Testis (tissue), 3 donors: Measurements from ENCODE around the gene CACNG6. TPM values are rescaled to one million over a fixed set of nuclear protein-coding genes. Genes with fewer than 3 reads are reported as not detected.
"Not testable (repeated sequence)": the region's sequence is repeated elsewhere in the genome, so short reads cannot be mapped to it uniquely, and the experiment has no call there.

Source experiments
- DNase-seq: peaks from one replicate; pipeline ENCODE4 v3.0.0-alpha.2; 2019
- H3K27ac ChIP-seq, 2 donors: fragments of 200-600 bp; sonication (generic); one replicate each; pipeline ENCODE4 v1.5.1; 2019
- H3K27me3 ChIP-seq: fragments of 200-600 bp; sonication (generic); one replicate; pipeline ENCODE4 v1.5.1; 2019
- H3K36me3 ChIP-seq: fragments of 200-600 bp; sonication (generic); one replicate; pipeline ENCODE4 v1.5.1; 2017; ENCODE audit warnings: low read depth; ENCODE audit errors: missing control alignments
- H3K4me1 ChIP-seq: fragments of 200-600 bp; sonication (generic); one replicate; pipeline ENCODE4 v1.5.1; 2019
- H3K4me3 ChIP-seq, 2 donors: fragments of 200-600 bp; sonication (generic); one replicate each; pipeline ENCODE4 v1.5.1; 2017 to 2019
- H3K9me3 ChIP-seq: fragments of 200-600 bp; sonication (generic); one replicate; pipeline ENCODE4 v1.5.1; 2017
- POLR2A ChIP-seq: fragments of 450-650 bp; IDR thresholded peaks from one replicate; pipeline ENCODE4 v1.6.1; 2017; ENCODE audit warnings: antibody characterized with exemption, mild to moderate bottlenecking, moderate library complexity
- WGBS, 2 donors: methylation state at CpG; one replicate each; pipeline ENCODE4 v1.1.5; 2018; 5-methylcytosine and 5-hydroxymethylcytosine counted together
- intact Hi-C: fragments of 100-400 bp; cut with DNase I; formaldehyde crosslinking; loops from one replicate; pipeline ENCODE4 v1.15.1; 2023; ENCODE audit warnings: low total_unique reads
- polyA plus RNA-seq: library from polyadenylated mRNA; stranded (reverse); fragments of 350-450 nt; fragmentation: Illumina TruSeq; extraction: RNeasy Lipid Tissue Mini Kit (QIAGEN cat#74804); gene quantifications from one replicate; pipeline ENCODE4 v1.2.3, GENCODE V29; 2014; ENCODE audit warnings: low read depth, low replicate concordance; ENCODE audit not compliant: insufficient read depth
- total RNA-seq, 2 donors: library from RNA; depleted of rRNA; stranded (reverse); fragments of >200 nt; gene quantifications; one replicate each; pipeline ENCODE4 v1.2.3, GENCODE V29; 2016
- TF ChIP-seq, protein P1 (sequence below), 3 experiments: fragments of 450-650 bp in 2 of 3; fragments of 200-600 bp in 1 of 3; sonication (generic) in 1 of 3; IDR thresholded peaks; one replicate each; pipeline ENCODE4 v1.5.1; 2016 to 2019; ENCODE audit warnings: antibody characterized with exemption in 3 of 3, mild to moderate bottlenecking in 2 of 3, moderate library complexity in 1 of 3

The CACNG6 gene
- total and polyA plus RNA-seq, 3 donors from 2014 or later = 2.1 to 5.5 (median 5.3) TPM

DNA sequence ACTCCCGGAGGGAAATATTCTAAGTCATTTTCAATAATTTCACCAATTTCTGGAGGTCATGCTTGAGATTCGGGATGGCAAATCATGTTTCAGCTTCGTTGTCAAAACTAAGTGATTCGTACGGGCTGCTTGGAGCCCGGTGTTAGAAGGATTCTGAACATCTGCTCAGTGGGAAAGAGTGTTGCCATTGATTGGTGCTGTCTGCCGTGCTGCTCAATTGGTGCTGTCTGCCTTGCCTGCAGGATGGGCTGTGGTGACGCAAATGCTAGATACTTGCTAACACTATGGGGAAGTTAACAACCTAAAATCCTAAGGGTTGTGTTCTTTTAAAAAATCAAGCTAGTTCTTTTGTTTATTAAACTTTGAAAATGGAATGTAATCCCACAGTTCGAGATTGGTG is 46.0 kb upstream of the CACNG6 start:
- intact Hi-C loops = no loop called here
- 57 to 58% methylated on average over 9 of the region's 9 CpGs for WGBS, 2 donors
- Histone ChIP-seq H3K27me3 (no peaks in the 10 kb centered on the region), H3K36me3 (no peaks in the 10 kb centered on the region), H3K4me1 (no peaks in the 10 kb centered on the region), H3K4me3 (no peak overlapping the region), H3K27ac (no peak overlapping the region), H3K9me3 (no peaks in the 10 kb centered on the region)
- no peak for DNase-seq
- TF ChIP-seq, protein P1, sequence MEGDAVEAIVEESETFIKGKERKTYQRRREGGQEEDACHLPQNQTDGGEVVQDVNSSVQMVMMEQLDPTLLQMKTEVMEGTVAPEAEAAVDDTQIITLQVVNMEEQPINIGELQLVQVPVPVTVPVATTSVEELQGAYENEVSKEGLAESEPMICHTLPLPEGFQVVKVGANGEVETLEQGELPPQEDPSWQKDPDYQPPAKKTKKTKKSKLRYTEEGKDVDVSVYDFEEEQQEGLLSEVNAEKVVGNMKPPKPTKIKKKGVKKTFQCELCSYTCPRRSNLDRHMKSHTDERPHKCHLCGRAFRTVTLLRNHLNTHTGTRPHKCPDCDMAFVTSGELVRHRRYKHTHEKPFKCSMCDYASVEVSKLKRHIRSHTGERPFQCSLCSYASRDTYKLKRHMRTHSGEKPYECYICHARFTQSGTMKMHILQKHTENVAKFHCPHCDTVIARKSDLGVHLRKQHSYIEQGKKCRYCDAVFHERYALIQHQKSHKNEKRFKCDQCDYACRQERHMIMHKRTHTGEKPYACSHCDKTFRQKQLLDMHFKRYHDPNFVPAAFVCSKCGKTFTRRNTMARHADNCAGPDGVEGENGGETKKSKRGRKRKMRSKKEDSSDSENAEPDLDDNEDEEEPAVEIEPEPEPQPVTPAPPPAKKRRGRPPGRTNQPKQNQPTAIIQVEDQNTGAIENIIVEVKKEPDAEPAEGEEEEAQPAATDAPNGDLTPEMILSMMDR (IDR thresholded peaks at IDR 0.05) = no peak
- TF ChIP-seq POLR2A = no peak

DNA sequence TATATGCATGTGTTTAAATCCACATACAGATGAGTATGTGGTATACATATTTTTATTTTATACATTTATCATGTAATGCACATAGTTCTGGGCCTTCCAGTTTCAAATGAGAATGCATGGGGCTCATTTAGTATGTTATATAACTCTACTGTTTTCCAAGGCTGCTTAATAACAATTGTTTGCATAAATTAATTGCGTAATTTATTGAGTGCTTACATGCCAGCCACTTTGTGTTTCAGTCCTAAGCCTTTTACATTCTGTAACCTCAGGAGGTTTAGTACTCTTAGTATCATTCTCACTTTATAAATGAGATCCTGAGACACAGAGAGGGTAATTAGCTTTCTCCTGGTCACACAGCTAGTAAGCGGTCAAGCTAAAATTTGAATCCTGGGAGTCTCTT is 45.4 kb upstream of the CACNG6 start:
- no peaks in the 10 kb centered on the region for H3K36me3 ChIP-seq
- H3K9me3 ChIP-seq = no peaks in the 10 kb centered on the region
- H3K27me3 ChIP-seq = no peaks in the 10 kb centered on the region
- no peaks in the 10 kb centered on the region for H3K4me1 ChIP-seq
- DNase-seq = no peak
- 93 to 98% methylated on average over 2 of the region's 2 CpGs for WGBS, 2 donors
- intact Hi-C loops = no loop called here
- no peak overlapping the region for H3K27ac ChIP-seq
- TF ChIP-seq, protein P1 (IDR thresholded peaks at IDR 0.05) = no peak
- no peak for TF ChIP-seq POLR2A
- no peak overlapping the region for H3K4me3 ChIP-seq

DNA sequence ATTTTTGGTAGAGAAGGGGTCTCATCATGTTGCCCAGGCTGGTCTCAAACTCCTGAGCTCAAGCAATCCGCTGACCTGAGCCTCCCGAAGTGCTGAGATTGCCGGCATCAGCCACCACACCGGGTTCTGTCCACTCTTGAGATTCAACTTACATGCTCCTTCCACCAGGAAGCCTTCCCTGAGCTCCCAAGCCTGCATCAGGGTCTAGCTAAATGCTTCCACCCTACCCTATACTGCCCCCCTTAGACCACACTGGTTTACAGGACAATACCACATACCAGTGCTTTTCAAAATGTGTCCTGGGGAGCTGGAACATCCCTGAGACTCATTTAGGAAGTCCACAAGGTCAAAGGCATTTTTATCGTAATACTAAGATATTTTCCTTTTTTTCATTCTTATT is 43.8 kb upstream of the CACNG6 start:
- DNase-seq = no peak
- 62 to 65% methylated on average over 5 of the region's 5 CpGs for WGBS, 2 donors
- H3K36me3 ChIP-seq = no peaks in the 10 kb centered on the region
- no peak overlapping the region for H3K27ac ChIP-seq
- H3K27me3 ChIP-seq = no peaks in the 10 kb centered on the region
- no peaks in the 10 kb centered on the region for H3K9me3 ChIP-seq
- no peak overlapping the region for H3K4me3 ChIP-seq
- H3K4me1 ChIP-seq = no peaks in the 10 kb centered on the region
- intact Hi-C loops = no loop called here
- TF ChIP-seq, protein P1 (IDR thresholded peaks at IDR 0.05) = no peak
- TF ChIP-seq POLR2A = no peak

DNA sequence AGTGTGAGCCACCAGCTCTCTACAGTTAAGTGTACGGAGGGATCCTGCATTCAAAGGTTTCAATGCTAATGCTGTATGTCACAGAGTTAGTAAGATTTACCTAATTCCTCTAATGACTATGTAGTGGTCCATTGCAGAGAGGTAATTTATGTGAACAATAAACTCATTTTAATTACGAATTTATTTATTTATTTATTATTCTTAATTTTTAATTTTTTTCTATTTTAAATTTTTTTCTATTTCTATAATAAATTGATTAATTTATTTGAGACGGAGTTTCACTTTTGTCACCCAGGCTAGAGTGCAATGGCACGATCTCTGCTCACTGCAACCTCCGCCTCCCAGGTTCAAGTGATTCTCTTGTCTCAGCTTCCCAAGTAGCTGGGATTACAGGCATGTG is 42.8 kb upstream of the CACNG6 start:
- H3K4me3 ChIP-seq, H3K27ac ChIP-seq, H3K4me1 ChIP-seq, H3K27me3 ChIP-seq, H3K9me3 ChIP-seq, H3K36me3 ChIP-seq, DNase-seq, intact Hi-C loops: not testable (repeated sequence)
- WGBS, 2 donors = 70 to 87% methylated on average over 5 of the region's 5 CpGs

DNA sequence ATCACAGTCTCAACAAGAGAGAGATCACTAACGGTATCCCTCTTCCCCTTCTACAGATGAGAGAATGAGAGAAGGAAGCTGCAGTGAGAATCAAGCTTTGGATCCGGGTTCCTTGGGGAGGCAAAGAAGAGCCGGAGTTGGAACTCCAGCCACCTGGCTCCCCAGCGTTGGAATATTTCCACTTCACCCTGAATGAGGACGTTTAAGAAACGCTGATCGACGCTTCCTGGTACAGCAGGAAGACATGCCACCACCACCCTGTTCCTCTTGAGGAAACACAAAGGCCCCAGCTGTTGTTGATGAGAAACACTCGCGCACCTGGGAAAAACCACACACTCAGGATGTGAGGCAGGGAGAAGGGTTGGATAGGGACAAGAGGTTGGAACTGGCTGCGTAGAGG is 40.0 kb upstream of the CACNG6 start:
- Histone ChIP-seq H3K4me3 (no peak overlapping the region), H3K9me3 (no peaks in the 10 kb centered on the region), H3K36me3 (no peaks in the 10 kb centered on the region), H3K27ac (no peak overlapping the region), H3K27me3 (no peaks in the 10 kb centered on the region), H3K4me1 (no peaks in the 10 kb centered on the region)
- intact Hi-C loops = no loop called here
- no peak for DNase-seq
- TF ChIP-seq POLR2A = no peak
- TF ChIP-seq, protein P1 (IDR thresholded peaks at IDR 0.05) = no peak
- 41 to 56% methylated on average over 11 of the region's 11 CpGs for WGBS, 2 donors
